ENCODE measurements around the gene ENKD1.

- TF ChIP-seq EGR1 (IDR thresholded peaks at IDR 0.05) (no peak), NFIC (IDR thresholded peaks at IDR 0.05) (no peak)
Observed at GRCh38 chr16:67655363-67655762, 11.2 kb downstream of the ENKD1 start.
